Stimulated activated CD8-positive, alpha-beta memory T cell treated with anti-CD3 and anti-CD28 coated beads, Interleukin-2, amount 100 ng/mL, for 1 hour (primary cell): ENCODE data around the gene LATS2.
"Not testable (repeated sequence)": the region's sequence is repeated elsewhere in the genome, so short reads cannot be mapped to it uniquely, and the experiment has no call there.

Experiments
- DNase-seq, 2 donors: peaks; one replicate each; pipeline ENCODE4 v3.0.0-alpha.2; 2020; ENCODE audit warnings: low read depth in 2 of 2

LATS2 gene

DNA sequence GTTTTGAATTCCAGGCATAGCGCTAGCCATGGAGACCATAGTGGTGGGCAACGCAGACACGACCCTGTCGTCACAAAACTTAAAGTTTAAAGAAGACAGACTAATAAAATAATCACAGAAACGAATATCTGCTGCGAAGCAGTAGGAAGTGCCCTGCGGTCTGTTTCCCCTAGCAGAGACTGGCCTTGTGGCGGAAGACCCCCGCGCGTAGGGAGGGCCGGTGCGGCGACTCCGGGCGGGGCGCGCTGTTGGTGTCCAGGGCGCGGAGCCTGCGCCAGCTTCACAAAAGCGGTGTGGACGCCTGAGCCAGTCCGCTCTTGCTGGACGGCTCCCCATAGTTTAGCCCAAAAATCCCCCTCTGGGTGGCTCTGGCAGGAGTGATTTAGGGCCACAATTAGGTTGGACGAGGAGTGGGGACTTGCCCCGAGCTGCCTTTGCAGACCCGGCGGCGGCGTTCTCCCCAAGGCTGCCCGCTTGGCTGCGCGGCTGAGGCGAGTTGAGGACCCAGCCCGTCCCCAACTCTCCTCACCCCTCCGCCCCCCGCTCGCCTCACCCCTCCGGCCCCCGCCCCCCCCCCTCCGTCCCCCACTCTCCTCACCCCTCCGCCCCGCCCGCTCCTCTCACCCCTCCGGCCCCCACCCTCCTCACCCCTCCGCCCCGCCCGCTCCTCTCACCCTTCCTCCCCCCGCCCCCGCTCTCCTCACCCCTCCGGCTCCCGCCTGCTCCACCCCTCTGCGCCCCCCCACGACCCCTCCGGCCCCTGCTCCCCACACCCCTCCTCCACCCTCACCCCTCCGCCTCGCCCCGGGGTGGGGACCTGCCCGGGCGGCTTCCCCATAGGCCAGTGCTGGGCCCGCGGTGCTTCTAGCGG lies 14.2 kb upstream of the LATS2 start:
- no peak for DNase-seq

DNA sequence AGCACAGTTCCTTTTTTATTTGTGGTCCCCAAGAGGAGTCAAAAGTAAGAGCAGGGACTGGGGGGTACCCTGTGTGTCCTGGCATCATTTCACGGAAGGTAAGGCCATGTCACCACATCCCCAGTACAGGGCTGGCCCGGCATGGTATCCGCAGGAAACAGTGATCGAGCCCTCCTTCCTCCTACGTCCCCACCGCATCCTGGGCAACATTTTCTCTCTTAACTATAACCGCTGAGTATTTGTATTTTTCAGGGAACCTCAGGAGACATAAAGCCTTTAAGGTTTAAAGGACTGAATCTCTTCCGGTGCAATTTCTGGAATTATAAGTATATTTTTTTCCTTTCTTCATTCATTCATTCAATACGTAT lies 13.6 kb upstream of the LATS2 start:
- DNase-seq, result no peak

DNA sequence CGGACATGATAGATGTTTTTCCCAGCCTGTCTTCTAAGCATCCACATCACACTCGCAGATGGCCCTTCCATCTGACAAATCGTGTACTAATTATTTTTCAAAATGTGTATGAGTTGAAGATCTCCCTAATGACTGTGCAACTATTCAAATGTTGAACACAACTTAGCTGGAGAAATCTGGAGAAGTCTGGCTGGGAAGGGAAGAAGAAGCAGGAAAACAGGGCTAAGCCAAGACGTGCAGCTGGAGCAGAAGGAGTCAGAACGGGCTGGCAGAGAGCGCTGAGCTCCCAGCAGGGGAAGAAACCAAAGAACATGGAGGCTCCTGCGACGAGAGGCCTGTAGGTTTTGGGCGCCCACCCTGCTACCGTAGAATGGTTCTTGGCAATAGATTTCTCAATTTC lies 13.2 kb upstream of the LATS2 start:
- no peak for DNase-seq

DNA sequence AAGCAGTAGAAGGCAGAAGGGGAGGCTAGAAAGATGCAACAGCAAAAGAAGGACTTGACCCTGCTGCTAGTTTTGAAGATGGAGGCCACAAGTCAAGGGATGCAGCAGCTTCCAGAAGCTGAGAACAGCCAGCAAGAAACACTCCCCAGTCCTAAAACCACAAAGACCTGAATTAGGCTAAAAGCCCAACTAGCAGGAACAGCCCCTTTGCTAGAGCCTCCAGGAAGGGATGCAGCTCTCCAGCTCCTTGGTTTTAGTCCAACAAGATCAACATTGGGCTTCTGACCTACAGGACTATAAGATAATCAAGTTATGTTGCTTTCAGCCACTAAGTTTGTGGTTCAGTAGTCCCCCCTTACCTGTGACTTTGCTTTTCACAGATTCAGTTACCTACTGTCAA lies 10.5 kb upstream of the LATS2 start:
- DNase-seq, result no peak

DNA sequence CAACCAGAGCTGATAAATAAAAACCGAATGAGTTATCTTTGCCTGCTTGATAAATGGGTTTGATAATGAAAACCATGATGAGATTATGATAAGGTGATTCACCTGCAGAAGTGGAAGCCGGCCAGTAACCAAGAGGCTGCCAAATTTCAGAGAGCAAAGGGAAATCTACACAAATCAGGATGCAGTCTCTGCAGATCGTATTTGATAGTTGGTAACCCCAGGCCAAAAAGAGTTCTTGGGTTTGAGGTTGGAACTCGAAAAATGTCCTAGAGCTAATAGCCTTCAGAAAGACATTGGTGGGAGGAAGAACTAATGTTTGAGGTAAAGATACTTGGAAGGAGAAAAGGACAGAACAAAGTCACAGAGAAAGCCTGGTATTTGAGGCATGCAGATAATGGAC lies 9.6 kb upstream of the LATS2 start:
- no peak for DNase-seq

DNA sequence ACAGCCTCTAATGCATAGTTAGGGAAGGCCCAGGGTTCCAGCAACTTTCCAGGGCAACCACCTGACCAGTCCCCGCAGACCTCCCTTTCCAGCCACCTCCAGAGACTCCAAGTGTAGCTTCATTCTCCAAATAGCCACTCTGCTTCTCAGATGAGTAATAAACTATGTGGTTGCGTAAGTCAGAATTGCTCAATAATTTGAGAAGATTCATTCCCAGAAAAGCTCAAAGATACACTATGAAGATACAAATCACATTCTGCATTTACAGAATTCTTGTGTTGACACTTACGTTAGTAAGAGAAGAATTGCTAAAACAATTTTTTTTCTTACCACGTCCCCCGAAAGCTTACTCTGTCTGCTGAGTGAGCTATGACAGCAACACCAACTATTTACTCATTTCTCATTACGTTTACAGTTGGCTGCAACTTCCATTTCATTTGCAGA lies 8.2 kb upstream of the LATS2 start:
- DNase-seq, result no peak

DNA sequence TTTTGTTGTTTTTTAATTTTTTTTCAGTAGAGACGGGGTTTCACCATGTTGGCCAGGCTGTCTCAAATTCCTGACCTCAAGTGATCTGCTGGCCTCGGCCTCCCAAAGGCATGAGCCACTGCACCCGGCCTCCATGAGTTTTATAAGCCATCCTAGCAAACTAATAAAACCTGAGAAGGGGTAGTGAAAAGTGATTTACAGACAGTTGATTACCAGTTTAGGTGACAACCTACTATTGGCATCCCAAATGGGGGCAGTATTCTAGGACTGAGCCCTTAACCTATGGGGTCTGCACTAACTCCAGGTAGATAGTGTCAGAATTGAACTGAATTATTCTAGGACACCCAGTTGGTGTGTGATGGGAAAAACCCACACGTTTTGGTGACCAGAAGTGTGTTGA lies 6.5 kb upstream of the LATS2 start:
- no peak for DNase-seq

DNA sequence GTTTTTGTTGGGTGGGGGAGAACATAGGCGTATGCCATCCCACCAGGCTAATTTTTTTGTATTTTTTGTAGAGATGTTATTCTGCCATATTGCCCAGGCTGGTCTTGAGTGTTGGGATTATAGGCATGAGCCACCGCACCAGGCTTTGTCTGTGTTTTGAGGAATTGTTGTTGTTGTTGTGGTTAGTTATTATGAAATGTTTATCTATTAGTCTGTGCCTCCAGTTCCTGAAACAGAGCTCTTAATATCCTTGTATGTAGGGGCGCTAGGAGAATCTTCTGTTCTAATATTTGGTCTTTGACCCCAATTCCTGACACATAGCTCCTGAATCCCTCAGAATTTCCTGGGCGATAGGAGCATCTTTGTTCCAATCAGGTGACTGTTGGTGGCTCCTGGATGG lies 5.6 kb upstream of the LATS2 start:
- DNase-seq, result no peak

DNA sequence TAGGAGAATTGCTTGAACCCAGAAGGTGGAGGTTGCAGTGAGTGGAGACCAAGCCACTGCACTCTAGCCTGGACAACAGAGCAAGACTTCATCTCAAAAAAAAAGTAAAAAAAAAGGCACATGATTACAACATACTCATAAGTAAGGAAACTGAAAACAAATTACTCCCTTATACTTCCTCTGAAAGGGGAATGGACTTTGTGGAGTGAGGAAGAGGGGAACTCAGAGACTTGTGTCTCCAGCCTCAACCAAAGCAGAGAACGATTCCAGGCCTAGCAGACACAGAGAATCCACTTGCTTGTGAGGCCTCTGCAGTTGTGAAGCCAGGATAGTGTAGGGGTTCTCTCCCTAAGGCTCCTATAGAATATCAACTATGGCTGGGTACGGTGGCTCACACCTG lies 4.3 kb upstream of the LATS2 start:
- DNase-seq, result no peak

DNA sequence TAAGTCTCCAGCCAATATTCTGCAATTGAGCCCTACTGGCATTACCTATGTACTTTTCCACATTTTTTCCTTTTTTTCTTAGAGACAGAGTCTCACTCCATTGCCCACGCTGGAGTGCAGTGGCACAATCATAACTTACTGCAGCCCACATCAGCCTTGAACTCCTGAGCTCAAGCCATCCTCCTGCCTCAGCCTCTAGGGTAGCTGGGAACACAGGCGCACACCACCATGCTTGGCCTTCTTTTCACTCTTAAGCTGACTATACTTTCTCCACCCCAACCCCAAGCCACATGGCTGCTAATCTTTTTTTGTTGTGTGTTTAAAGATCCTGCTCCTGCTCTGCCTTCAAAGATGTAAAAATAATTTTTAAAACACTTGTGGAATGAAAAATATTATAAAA lies 1.6 kb upstream of the LATS2 start:
- no peak for DNase-seq

DNA sequence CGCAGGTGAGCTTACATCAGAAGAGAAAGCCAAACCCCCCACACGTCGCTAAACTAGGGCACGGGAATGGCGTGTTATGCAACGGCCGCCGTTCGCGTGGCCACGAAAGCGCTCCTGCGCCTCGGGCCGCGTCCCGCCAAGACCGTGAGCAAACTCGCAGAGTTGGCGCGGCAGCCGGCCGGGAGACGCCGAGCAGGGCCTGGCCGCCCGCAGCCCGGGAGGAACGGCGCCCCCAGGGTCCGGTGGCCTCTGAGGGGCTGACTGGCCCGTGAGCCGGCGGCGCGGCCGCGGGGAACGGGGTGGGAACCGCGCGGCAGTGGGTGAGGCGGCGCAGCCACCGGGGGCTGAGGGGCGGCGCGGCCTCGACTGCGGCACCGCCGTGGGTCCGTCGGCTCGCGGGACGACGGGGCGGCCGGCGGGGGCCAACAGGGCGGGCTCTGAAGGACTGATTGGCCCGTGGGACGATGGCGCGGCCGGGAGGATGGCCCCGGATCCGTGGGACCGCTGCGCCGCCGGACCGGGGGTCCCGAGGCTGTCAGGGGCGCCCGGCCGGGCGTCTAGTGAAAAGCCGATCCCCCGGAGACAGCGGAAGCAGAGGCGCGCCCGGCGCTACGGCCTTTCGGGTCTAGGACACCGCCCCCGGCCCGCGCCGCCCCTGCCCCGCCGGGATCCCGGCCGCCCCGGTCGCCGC lies 903 bp downstream of the LATS2 start:
- no peak for DNase-seq

DNA sequence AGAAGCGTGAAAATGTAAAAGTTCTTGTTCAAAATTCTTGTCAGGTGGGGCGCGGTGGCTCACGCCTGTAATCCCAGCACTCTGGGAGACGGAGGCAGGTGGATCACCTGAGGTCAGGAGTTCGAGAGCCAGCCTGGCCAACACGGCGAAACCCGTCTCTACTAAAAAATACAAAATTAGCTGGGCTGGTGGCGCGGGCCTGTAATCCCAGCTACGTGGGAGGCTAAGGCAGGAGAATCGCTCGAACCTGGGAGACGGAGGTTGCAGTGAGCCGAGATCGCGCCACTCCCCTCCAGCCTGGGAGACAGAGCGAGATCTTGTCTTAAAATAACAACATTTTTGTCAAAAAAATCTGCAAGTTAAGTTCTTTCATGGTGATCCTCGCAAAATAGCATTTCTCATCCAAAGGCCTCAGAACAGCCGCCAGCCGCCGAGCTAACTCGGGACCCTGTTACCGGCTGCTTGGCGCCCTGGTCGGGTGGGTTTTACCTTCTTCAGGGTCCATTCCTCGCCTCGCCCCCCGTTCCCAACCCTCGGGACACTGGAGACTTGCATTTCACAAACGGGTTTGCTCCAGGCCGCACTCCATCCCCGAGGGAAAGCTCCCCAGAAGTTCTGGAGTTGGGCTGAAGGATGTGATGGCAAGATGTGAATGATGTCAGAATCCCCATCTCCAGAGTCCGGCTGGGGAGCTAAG lies 1.6 kb downstream of the LATS2 start:
- DNase-seq, result no peak

DNA sequence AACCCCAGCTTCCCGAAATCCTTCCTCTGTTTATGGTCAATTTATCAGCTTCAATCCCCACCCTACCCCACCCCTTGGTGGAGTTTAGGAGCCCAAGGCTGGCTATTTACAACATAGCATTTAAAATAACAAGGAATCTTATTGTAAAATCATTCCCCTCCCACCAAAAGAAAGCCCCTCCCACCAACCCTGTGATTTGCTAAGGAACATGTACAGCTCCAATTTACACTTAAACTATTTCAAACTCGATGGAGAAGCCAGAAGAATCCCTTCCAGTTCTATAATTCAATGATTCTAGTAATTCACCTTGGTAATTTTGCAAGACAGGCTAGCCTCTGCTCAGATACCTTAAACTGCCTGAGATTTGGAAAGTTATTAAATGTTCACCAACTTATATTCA lies 3.0 kb downstream of the LATS2 start:
- DNase-seq, result no peak

DNA sequence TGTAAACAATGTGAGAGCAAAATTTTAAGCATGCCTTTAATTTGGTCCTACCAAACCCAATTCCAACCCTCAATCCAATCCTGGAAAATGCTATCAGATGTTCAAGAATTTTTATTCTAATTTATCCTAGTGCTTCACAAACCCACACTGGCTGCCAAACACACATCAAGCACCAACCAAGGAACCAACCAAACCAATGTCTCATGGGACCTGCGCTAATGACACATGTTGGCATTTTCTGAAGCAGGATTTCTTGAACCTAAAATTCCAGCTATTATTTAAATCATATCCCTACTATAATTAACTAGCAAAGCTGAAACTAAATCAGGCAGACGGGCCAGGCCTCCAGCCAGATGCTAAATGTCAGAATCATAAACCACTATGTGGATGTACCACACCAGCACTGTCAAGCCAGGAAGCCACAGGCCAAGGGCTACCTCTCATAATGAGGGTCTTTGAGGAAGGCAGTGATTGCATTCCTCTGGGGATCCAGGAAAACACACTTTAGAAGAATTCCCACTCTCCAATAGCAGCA lies 5.8 kb downstream of the LATS2 start:
- DNase-seq, result no peak

DNA sequence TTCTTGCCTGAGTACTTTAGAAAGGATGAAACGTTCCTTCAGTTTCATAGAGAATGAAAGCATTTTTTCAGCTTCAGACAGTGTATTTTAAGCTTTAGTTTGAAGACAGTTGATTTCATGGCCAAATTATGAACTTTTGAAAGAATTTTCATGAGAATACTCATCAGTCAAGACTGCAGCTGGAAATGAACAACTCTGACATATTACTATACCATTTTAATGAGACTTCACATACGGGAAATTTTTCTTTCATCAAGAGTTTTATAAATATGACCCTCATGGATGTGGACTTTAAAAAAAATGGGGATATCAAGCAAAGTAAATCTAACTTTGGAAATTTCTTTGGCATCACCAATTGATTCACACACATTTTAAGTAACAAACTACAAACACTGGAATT lies 6.4 kb downstream of the LATS2 start:
- no peak for DNase-seq

DNA sequence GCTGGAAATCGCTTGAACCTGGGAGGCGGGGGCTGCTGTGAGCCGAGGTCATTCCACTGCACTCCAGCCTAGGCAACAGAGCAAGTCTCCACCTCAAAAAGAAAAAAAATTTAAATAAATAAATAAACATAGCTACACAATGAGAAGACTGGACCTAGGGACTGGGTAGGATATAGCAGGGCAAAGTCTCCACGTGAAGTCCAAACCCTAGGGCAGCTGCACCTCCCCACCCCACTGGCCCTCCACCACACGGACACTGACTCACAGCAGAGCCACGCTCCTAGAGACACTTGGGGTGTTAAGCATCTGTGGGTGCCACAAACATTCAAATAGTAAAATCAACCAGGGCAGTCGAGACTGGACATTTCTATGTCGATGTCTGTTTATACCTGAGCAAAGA lies 7.1 kb downstream of the LATS2 start:
- DNase-seq, result no peak

DNA sequence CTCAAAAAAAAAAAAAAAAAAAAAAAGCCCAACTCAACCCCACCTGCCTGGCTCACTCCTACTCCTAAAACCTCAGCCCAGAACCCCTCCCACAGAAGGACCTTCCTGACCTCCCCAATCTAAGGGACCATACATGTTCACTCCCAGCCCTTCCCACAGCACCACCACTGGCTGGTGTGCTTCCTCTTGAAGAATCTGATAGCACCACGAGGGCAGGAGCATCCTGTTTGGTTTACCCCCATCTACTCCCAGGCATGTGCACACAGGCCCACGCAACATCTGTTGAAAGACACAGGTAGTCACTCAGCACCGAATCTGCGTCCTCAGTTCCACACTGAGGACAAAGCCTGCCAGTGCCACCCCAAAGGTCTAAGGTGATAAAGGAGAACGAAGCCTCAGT lies 8.2 kb downstream of the LATS2 start:
- DNase-seq, result no peak

DNA sequence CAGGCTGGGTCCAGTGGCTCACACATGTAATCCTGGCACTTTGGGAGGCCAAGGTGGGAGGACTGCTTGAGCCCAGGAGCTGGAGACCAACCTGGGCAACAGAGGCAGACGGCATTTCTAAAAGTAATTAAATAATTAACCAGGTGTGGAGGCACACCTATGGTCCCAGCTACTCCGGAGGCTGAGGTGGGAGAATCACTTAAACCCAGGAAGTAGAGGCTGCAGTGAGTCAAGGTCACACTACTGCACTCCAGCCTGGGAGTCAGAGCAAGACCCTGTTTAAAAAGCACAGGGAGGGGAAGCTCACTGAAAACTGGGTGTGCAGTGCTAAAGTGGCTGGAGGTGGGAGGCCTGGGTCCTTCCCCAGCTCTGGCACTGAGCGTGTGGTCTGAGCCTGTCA lies 9.7 kb downstream of the LATS2 start:
- DNase-seq, result no peak

DNA sequence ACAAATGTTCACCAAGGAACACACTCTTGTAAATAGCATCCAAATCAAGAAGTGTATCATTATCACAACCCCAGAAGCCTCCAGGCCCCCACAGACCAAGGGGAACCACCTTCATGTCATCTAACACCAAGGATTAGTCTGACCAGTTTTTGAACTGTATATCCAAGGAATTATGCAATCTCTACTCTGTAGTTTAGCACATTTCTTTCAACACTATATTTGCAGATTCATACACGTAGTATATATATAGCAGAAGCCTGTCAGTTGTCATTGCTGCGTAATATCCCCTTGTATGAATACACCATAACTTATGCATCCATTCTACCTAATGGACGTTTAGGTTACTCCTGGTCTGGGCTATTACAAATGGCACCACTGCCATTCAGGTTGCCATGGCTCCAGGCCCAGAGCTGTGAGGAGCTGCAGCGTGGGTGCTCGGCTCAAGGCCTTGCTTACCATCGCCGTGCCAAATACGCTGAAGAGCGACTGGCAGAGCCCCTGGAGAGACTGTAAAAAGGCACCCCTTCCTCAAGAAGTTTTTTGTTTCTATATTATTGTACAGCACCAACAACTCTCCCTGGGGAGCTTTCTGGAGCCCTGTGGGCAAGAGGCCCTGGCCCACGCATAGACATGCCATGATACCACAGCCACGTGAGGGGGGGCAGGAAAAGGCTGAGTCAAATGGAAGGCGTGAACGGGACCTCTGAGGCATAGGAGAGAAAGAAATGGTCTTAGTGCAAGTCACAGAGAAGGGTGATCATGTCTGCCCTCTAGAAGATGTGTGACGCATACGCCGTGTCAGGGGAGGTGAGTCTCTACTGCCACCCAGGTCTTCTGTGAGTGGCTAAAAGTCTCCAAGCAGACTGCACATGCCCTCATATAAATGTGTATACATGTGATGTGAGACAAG lies 10.8 kb downstream of the LATS2 start:
- DNase-seq, result no peak

DNA sequence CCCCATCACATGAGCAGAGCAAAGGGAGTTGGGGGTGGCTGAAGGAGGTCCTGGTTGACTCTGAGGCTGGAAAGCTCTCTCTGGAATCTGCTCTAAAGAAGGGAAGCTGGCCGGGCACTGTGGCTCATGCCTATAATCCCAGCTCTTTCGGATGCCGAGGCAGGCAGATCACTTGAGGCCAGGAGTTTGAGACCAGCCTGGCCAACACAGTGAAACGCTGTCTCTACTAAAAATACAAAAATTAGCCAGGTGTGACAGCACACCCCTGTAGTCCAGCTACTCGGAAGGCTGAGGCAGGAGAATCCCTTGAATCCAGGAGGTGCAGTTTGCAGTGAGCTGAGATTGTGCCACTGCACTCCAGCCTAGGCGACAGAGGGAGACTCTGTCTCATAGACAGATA lies 11.7 kb downstream of the LATS2 start:
- not testable (repeated sequence) for DNase-seq

DNA sequence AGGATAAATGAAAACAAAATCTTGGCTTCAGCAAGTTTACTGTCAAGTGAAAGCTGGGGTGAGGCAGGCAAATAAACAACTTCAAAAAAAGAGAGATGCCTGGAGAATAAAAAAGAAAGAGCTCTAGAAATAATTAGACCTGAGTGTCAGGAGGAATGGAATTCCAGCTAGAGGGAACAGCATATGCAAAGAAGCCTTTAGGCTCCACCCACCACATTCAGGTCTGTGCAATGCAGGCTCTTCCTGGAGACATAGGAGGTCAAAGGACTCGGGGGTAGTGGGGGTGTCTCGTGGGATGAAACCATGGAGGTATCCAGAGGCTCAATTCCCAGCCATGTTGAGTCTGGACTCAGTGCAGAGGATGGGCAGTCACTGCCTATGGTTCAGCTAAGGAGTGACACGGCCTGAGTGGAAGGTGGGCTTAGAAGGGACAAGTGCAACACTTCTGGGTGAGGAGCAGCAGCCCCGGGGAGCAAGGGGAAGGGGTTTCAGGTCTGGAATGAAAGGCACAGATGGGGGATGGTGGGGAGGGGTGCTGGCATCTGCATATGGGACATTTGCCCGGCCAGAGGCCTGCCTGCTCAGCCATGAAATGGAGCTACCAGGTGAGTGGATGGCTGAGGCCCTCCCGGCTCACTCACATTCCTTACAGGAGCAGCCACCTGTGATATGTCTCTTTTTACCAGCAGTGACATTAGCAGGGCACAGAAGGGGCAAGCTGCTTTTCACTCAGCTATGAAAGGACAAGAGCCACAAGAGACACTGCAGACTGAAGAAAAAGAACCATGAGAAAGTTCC lies 12.3 kb downstream of the LATS2 start:
- DNase-seq, result no peak
